Measurements from ENCODE around the gene SELENOV. TPM values are rescaled to one million over a fixed set of nuclear protein-coding genes. Genes with fewer than 3 reads are reported as not detected.

The SELENOV gene, protein sequence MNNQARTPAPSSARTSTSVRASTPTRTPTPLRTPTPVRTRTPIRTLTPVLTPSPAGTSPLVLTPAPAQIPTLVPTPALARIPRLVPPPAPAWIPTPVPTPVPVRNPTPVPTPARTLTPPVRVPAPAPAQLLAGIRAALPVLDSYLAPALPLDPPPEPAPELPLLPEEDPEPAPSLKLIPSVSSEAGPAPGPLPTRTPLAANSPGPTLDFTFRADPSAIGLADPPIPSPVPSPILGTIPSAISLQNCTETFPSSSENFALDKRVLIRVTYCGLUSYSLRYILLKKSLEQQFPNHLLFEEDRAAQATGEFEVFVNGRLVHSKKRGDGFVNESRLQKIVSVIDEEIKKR
- total RNA-seq (2022) (not detected in 2 replicates), Bru-seq, nascent RNA (not detected), BruChase-seq, experiment 1, labeled RNA remaining after a 6-hour chase (percentile 13 among the genes with signal in this experiment), BruChase-seq, experiment 2, labeled RNA remaining after a 2-hour chase (not detected)
- long read RNA-seq: 0 reads

DNA sequence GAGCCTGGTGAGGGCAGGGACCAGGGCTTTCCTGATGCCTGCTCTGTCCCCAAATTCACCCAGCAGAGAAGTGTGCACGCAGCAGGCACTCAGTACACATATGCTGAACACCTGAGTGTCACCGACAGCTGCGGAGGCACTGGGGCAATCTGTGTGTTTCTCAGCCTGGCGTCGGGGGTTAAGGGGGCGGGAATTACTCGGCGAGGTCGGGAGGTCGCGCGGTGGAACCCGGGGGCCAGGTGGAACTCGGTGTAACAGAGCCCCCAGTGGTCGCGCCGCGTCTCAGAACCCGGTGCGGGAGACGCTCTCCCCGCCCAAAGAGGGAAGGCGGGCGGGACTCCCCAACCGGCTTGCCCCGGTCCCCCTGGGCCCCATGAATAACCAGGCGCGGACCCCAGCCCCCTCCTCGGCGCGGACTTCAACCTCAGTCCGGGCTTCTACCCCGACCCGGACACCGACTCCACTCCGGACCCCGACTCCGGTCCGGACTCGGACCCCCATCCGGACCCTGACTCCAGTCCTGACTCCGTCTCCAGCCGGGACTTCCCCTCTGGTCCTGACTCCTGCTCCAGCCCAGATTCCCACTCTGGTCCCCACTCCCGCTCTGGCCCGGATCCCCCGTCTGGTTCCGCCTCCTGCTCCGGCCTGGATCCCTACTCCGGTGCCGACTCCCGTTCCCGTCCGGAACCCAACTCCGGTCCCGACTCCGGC lies at the start of gene SELENOV:
SELENOV (plus strand) TSS at position 300 of the 711 bp plus-strand sequence; CDS start at position 374, 74 bp downstream.
- Mint-ChIP-seq H3K9me3 (ENCODE audit: low read depth, unreplicated experiment) (no peaks in the 10 kb centered on the region), H3K4me1 (ENCODE audit: low read depth, unreplicated experiment) (no peaks in the 10 kb centered on the region), H3K36me3 (ENCODE audit: insufficient read depth, unreplicated experiment) (no peaks in the 10 kb centered on the region), H3K27ac (ENCODE audit: unreplicated experiment) (no peak within 1 kb of the TSS), H3K27me3 (ENCODE audit: unreplicated experiment) (peaks cover 78% of the 10 kb centered on the region), H3K4me3 (ENCODE audit: low read depth, unreplicated experiment) (peak within 1 kb of the TSS; percentile 48)
- TF ChIP-seq, protein P1, sequence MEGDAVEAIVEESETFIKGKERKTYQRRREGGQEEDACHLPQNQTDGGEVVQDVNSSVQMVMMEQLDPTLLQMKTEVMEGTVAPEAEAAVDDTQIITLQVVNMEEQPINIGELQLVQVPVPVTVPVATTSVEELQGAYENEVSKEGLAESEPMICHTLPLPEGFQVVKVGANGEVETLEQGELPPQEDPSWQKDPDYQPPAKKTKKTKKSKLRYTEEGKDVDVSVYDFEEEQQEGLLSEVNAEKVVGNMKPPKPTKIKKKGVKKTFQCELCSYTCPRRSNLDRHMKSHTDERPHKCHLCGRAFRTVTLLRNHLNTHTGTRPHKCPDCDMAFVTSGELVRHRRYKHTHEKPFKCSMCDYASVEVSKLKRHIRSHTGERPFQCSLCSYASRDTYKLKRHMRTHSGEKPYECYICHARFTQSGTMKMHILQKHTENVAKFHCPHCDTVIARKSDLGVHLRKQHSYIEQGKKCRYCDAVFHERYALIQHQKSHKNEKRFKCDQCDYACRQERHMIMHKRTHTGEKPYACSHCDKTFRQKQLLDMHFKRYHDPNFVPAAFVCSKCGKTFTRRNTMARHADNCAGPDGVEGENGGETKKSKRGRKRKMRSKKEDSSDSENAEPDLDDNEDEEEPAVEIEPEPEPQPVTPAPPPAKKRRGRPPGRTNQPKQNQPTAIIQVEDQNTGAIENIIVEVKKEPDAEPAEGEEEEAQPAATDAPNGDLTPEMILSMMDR (IDR thresholded peaks at IDR 0.05; ENCODE audit: unreplicated experiment): no peak
- CTCF ChIA-PET: interaction anchor here (0.6 to 1.9 kb wide), 2 partner anchors 15 to 17 kb away, joined by 3 to 6 read pairs; no protein-coding TSS in a partner anchor
- intact Hi-C loops (cut with micrococcal nuclease; ENCODE audit: unreplicated experiment): no loop called here
- DNase-seq: no peak
- BruUV-seq (replicated peaks): no TSS peak

DNA sequence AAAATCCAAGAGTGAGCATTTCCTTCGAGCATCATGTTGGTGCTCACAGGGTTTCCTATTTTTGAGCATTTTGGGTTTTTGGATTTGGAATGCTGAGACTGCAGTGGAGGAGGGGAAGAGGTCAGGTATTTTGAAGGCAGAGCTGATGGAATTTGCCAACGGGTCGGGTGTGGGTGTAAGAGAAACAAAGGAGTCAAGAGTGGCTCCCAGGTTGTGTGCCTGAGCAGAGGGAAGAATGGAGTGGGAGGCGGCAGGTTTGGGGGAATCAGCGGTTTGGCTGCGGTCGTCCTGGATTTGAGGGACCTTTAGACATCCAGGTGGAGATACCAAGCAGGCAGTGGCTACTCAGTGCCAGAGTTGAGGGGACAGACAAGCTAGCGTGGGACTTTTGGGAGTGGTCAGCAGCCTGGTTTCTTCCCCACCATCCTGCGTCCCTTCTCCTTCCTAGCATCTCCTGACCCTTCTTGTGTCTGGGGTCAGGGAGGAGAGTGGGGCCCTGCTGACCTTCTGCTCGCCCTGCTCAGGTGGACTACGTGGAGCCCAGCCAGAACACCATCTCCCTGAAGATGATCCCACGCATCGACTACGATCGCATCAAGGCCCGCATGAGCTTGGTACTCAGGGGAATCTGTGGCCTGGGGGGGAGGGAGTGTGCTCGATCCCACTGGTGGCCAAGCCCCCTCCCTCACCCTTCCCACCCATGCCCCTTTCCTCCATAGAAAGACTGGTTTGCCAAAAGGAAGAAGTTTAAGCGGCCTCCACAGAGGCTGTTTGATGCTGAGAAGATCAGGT lies 48.8 kb upstream of the SELENOV start:
- Mint-ChIP-seq H3K4me1 (ENCODE audit: low read depth, unreplicated experiment) (no peaks in the 10 kb centered on the region), H3K4me3 (ENCODE audit: low read depth, unreplicated experiment) (no peak overlapping the region), H3K9me3 (ENCODE audit: low read depth, unreplicated experiment) (no peaks in the 10 kb centered on the region), H3K27me3 (ENCODE audit: unreplicated experiment) (no peaks in the 10 kb centered on the region), H3K36me3 (ENCODE audit: insufficient read depth, unreplicated experiment) (peaks cover 64% of the 10 kb centered on the region), H3K27ac (ENCODE audit: unreplicated experiment) (no peak overlapping the region)
- CTCF ChIA-PET: no interaction called here
- no TSS peak for BruUV-seq (replicated peaks)
- TF ChIP-seq, protein P1 (IDR thresholded peaks at IDR 0.05; ENCODE audit: unreplicated experiment): no peak
- no peak for DNase-seq
- intact Hi-C loops (cut with micrococcal nuclease; ENCODE audit: unreplicated experiment): no loop called here

DNA sequence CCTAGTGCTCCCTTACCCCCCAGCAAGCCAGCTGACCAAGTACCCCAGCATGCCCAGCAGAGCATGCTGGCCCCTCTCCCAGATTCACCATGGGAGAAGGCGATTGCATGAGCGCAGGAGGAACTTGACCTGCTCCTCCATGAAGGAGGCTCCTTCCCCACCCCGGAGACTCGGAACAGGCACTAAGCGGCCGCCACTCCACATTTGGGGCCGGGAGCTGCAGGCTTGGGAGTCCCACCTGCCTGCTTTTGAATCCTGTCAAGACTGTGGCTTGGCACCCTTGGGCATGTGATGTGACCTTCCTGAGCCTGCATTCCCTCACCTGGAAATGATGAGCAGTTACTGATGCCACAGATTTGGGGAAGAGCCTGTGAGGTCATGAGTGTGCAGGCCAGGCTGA lies 47.0 kb upstream of the SELENOV start:
- TF ChIP-seq, protein P1 (IDR thresholded peaks at IDR 0.05; ENCODE audit: unreplicated experiment): no peak
- intact Hi-C loops (cut with micrococcal nuclease; ENCODE audit: unreplicated experiment): no loop called here
- Mint-ChIP-seq H3K36me3 (ENCODE audit: insufficient read depth, unreplicated experiment) (peaks cover 68% of the 10 kb centered on the region), H3K4me3 (ENCODE audit: low read depth, unreplicated experiment) (no peak overlapping the region), H3K4me1 (ENCODE audit: low read depth, unreplicated experiment) (no peaks in the 10 kb centered on the region), H3K9me3 (ENCODE audit: low read depth, unreplicated experiment) (no peaks in the 10 kb centered on the region), H3K27ac (ENCODE audit: unreplicated experiment) (no peak overlapping the region), H3K27me3 (ENCODE audit: unreplicated experiment) (no peaks in the 10 kb centered on the region)
- BruUV-seq (replicated peaks): no TSS peak
- no peak for DNase-seq
- CTCF ChIA-PET: no interaction called here

DNA sequence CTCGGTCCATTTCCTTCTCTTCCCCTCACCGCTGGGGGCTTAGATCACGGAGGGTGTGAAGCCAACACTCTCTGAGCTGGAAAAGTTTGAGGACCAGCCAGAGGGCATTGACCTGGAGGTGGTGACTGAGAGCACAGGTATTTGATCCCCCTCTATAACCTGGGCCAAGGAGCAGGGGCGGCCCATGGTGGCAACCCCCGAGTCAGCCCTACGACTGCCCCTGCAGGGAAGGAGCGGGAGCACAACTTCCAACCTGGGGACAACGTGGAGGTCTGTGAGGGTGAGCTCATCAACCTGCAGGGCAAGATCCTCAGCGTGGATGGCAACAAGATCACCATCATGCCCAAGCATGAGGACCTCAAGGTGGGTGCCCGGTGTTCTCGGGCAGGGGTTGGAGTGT lies 45.9 kb upstream of the SELENOV start:
- no peaks in the 10 kb centered on the region for H3K27me3 Mint-ChIP-seq (ENCODE audit: unreplicated experiment)
- no peak overlapping the region for H3K27ac Mint-ChIP-seq (ENCODE audit: unreplicated experiment)
- H3K9me3 Mint-ChIP-seq (ENCODE audit: low read depth, unreplicated experiment): no peaks in the 10 kb centered on the region
- no peak for DNase-seq
- CTCF ChIA-PET: no interaction called here
- no peaks in the 10 kb centered on the region for H3K4me1 Mint-ChIP-seq (ENCODE audit: low read depth, unreplicated experiment)
- intact Hi-C loops (cut with micrococcal nuclease; ENCODE audit: unreplicated experiment): no loop called here
- peaks cover 62% of the 10 kb centered on the region for H3K36me3 Mint-ChIP-seq (ENCODE audit: insufficient read depth, unreplicated experiment)
- no peak overlapping the region for H3K4me3 Mint-ChIP-seq (ENCODE audit: low read depth, unreplicated experiment)
- TF ChIP-seq, protein P1 (IDR thresholded peaks at IDR 0.05; ENCODE audit: unreplicated experiment): no peak
- no TSS peak for BruUV-seq (replicated peaks)

Data from Calu3 (cell line).